AG10803 (cell line): ENCODE results near the gene CUBN.

Experiments used
- DNase-seq: peaks from one replicate; pipeline ENCODE4 v3.0.0; 2010; ENCODE audit warnings: low read depth
- H3K4me3 ChIP-seq: 2 replicates; pipeline ENCODE4 v1.5.1; 2011; ENCODE audit warnings: mild to moderate bottlenecking, low read length, control low read depth
- CTCF ChIP-seq: conservative IDR thresholded peaks from 2 replicates; pipeline ENCODE4 v1.5.1; 2011; ENCODE audit warnings: mild to moderate bottlenecking, low read length, control low read depth, inconsistent platforms

Gene CUBN

GRCh38 chr10:17010363-17011145 is 119.1 kb downstream of the CUBN start:
- no peak overlapping the region for H3K4me3 ChIP-seq
- DNase-seq = peak; percentile 45
- TF ChIP-seq CTCF = no peak

DNA sequence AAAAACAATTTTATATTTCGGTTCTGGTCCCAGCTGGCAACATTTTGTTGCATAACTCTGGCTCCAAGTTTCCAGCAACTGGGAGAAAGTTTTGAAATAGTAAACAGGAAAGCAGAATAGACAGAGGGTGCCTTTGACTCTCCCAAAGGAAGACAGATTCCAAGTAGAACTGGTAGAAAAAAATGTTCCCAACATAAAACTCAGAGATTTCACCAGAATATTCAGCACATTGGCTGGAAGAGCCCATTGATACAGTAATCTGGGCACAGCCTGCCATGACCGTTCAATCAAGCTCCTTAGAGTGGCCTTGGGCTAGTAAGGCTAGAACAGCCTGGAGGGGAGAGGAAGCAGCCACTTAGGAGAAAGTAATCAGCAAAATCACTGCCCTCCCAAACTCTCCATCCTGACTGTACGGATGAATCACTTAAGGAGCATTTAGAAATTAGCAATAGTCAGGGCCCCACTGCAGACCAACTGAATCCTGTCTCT is 120.4 kb downstream of the CUBN start:
- peak; percentile 87 for DNase-seq

DNA sequence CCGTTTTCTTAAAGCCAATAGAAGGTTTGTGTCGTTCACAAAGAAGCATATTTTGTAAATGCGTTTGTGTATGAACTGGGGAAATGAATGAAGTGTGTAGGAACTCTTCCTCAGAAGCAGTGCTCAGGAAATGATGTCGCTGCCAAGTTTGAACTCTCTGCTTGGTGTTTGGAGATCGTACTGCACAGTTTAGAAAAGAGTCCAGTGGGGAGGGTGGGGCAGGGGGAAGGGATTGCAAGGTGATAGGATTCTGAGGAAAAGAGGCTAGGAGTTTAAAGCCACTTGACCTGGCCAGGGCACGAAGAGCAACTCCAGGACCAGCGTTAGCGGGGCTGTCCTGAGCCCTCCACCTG is 122.2 kb downstream of the CUBN start:
- DNase-seq = no peak
- no peak overlapping the region for H3K4me3 ChIP-seq
- no peak for TF ChIP-seq CTCF

More for the DNA sequence above, 120.4 kb downstream of the CUBN start:
- H3K4me3 ChIP-seq = no peak overlapping the region
- TF ChIP-seq CTCF = no peak

DNA sequence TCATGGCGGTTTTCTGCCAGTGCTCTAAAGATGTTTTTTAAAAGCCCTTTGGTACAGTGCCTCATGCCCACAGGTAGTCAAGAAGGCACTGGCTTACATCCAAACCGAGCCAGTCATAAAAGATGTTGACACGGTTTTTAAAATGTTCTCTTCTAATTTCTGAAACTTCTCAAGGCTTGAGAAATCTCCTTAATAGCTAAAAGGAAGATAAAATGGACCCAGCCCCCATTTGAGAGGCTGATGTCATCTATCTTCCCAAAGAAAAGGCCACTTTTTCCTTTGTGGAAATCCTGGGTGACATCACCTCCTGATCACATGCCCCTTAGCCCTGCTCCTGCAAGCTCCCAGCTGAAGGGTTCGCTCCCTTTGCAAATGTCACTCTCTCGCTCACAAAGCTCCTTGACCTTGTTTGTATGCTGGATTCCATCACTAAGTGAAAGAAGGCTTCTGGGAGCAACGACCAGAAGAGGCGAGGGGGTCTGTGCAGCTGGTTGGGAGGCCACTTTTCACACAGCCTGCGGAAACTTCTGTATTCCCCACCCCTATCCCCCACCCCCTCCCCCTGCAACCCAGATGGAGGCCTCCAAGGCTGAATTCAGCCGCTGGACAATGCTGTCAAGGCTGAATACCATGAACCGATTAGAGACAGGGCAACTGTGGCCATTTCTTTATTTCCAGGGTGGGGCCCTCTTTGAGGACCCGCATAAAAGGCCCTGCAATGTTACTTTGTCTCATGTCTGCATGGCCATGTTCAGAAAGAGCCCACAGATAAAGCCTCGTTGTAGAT is 122.8 kb downstream of the CUBN start:
- H3K4me3 ChIP-seq = no peak overlapping the region
- no peak for DNase-seq
- no peak for TF ChIP-seq CTCF

- no peak for TF ChIP-seq CTCF
- no peak overlapping the region for H3K4me3 ChIP-seq
- no peak for DNase-seq
Measured at GRCh38 chr10:17005621-17006566, 123.7 kb downstream of the CUBN start.

GRCh38 chr10:17004801-17005380 is 124.7 kb downstream of the CUBN start:
- TF ChIP-seq CTCF = no peak
- no peak for DNase-seq
- no peak overlapping the region for H3K4me3 ChIP-seq
